Measurements from ENCODE around the gene AHCYL2.

- TF ChIP-seq EZH2 (IDR thresholded peaks at IDR 0.05) = no peak
- TF ChIP-seq POLR2AphosphoS5 (IDR thresholded peaks at IDR 0.05; ENCODE audit: borderline replicate concordance, low read depth, low read length) = no peak
Observed at GRCh38 chr7:129361771-129362170, 136.9 kb downstream of the AHCYL2 start.

All from SK-N-MC (cell line).